Peyer's patch (tissue), 4 donors: ENCODE data around the gene ADPRS.

ENCODE experiments used
- POLR2A ChIP-seq, 2 donors: fragments of 450-650 bp; IDR thresholded peaks; one replicate each; pipeline ENCODE4 v1.5.1; 2017; ENCODE audit warnings: antibody characterized with exemption in 2 of 2, mild to moderate bottlenecking in 2 of 2, moderate library complexity in 2 of 2
- TF ChIP-seq, protein P1 (sequence below), 6 experiments: fragments of 450-650 bp in 4 of 6; fragments of 200-600 bp in 2 of 6; sonication (generic) in 1 of 6; IDR thresholded peaks; one replicate each; pipeline ENCODE4 v1.5.1; 2017 to 2019; ENCODE audit warnings: antibody characterized with exemption in 6 of 6, mild to moderate bottlenecking in 3 of 6, moderate library complexity in 1 of 6

DNA sequence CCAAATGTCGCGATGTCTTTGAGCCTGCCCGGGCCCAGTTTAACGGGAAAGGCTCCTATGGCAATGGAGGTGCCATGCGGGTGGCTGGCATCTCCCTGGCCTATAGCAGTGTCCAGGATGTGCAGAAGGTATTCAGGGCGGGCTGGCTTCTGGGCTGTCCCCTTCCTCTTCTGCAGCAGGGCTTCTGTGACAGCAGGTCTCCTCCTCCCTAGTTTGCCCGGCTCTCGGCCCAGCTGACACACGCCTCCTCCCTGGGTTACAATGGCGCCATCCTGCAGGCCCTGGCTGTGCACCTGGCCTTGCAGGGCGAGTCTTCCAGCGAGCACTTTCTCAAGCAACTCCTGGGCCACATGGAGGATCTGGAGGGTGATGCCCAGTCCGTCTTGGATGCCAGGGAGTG is 3.0 kb downstream of the ADPRS start:
- TF ChIP-seq, protein P1, sequence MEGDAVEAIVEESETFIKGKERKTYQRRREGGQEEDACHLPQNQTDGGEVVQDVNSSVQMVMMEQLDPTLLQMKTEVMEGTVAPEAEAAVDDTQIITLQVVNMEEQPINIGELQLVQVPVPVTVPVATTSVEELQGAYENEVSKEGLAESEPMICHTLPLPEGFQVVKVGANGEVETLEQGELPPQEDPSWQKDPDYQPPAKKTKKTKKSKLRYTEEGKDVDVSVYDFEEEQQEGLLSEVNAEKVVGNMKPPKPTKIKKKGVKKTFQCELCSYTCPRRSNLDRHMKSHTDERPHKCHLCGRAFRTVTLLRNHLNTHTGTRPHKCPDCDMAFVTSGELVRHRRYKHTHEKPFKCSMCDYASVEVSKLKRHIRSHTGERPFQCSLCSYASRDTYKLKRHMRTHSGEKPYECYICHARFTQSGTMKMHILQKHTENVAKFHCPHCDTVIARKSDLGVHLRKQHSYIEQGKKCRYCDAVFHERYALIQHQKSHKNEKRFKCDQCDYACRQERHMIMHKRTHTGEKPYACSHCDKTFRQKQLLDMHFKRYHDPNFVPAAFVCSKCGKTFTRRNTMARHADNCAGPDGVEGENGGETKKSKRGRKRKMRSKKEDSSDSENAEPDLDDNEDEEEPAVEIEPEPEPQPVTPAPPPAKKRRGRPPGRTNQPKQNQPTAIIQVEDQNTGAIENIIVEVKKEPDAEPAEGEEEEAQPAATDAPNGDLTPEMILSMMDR (IDR thresholded peaks at IDR 0.05) = no peak
- no peak for TF ChIP-seq POLR2A (IDR thresholded peaks at IDR 0.05)
